Cardiac muscle cell (in vitro differentiated cells and primary cell): ENCODE measurements around the gene SUFU. TPM values are rescaled to one million over a fixed set of nuclear protein-coding genes. Genes with fewer than 3 reads are reported as not detected.

Source experiments
- DNase-seq, 2 donors: peaks; one replicate each; pipeline versions ENCODE4 v3.0.0 to v3.0.0-alpha.2; 2010 to 2017; ENCODE audit warnings: low read depth in 1 of 2, low spot score in 1 of 2
- H3K27ac ChIP-seq: fragments of 200-600 bp; sonication (generic); 2 replicates; pipeline ENCODE4 v1.5.1; 2016
- H3K27me3 ChIP-seq: fragments of 200-600 bp; sonication (generic); 2 replicates; pipeline ENCODE4 v1.6.0; 2016; ENCODE audit warnings: control low read depth
- H3K36me3 ChIP-seq: fragments of 200-600 bp; sonication (generic); 2 replicates; pipeline ENCODE4 v1.5.1; 2016; ENCODE audit warnings: control low read depth
- H3K4me1 ChIP-seq: fragments of 200-600 bp; sonication (generic); 2 replicates; pipeline ENCODE4 v1.8.1; 2017; ENCODE audit warnings: low read depth, mild to moderate bottlenecking, mixed run types
- H3K4me3 ChIP-seq: fragments of 200-600 bp; sonication (generic); 2 replicates; pipeline ENCODE4 v1.5.1; 2016; ENCODE audit warnings: mild to moderate bottlenecking
- H3K9me3 ChIP-seq: fragments of 200-600 bp; sonication (generic); 2 replicates; pipeline ENCODE4 v1.5.1; 2017; ENCODE audit warnings: low read depth, mild to moderate bottlenecking, control low read depth
- polyA plus RNA-seq: library from polyadenylated mRNA; unstranded; fragments of >200 nt; fragmentation: Nextera tagmentation; extraction: Ambion mirVana; gene quantifications from 2 replicates; pipeline ENCODE4 v1.2.1, GENCODE V29; 2016
- total RNA-seq: library from RNA; depleted of rRNA; stranded (reverse); fragments of >200 nt; gene quantifications from 2 replicates; pipeline ENCODE4 v1.2.3, GENCODE V29; 2016
- TF ChIP-seq, protein P1 (sequence below): IDR thresholded peaks from 2 replicates; pipeline ENCODE4 v1.5.1; 2012; ENCODE audit warnings: low read depth, mild to moderate bottlenecking, low read length

The SUFU gene
- total and polyA plus RNA-seq, 2 experiments from 2014 or later: 14.2 to 18.4 TPM

DNA sequence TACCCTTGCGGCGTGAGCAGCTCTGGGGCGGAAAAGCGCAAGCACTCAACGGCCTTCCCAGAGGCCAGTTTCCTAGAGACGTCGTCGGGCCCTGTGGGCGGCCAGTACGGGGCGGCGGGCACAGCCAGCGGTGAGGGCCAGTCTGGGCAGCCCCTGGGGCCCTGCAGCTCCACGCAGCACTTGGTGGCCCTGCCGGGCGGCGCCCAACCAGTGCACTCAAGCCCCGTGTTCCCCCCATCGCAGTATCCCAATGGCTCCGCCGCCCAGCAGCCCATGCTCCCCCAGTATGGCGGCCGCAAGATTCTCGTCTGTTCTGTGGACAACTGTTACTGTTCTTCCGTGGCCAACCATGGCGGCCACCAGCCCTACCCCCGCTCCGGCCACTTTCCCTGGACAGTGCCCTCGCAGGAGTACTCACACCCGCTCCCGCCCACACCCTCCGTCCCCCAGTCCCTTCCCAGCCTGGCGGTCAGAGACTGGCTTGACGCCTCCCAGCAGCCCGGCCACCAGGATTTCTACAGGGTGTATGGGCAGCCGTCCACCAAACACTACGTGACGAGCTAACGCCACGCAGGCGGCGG is 153.1 kb downstream of the SUFU start:
- Histone ChIP-seq H3K27ac (peak overlapping the region; percentile 48), H3K36me3 (peaks cover 40% of the 10 kb centered on the region), H3K9me3 (no peaks in the 10 kb centered on the region), H3K27me3 (no peaks in the 10 kb centered on the region), H3K4me3 (no peak overlapping the region), H3K4me1 (peaks cover 3% of the 10 kb centered on the region)
- no peak for DNase-seq
- TF ChIP-seq, protein P1, sequence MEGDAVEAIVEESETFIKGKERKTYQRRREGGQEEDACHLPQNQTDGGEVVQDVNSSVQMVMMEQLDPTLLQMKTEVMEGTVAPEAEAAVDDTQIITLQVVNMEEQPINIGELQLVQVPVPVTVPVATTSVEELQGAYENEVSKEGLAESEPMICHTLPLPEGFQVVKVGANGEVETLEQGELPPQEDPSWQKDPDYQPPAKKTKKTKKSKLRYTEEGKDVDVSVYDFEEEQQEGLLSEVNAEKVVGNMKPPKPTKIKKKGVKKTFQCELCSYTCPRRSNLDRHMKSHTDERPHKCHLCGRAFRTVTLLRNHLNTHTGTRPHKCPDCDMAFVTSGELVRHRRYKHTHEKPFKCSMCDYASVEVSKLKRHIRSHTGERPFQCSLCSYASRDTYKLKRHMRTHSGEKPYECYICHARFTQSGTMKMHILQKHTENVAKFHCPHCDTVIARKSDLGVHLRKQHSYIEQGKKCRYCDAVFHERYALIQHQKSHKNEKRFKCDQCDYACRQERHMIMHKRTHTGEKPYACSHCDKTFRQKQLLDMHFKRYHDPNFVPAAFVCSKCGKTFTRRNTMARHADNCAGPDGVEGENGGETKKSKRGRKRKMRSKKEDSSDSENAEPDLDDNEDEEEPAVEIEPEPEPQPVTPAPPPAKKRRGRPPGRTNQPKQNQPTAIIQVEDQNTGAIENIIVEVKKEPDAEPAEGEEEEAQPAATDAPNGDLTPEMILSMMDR: no peak

- TF ChIP-seq, protein P1: no peak
- peaks cover 40% of the 10 kb centered on the region for H3K36me3 ChIP-seq
- peak overlapping the region; percentile 48 for H3K27ac ChIP-seq
- peaks cover 3% of the 10 kb centered on the region for H3K4me1 ChIP-seq
- no peaks in the 10 kb centered on the region for H3K27me3 ChIP-seq
- no peaks in the 10 kb centered on the region for H3K9me3 ChIP-seq
- H3K4me3 ChIP-seq: no peak overlapping the region
- no peak for DNase-seq
These were observed 153.7 kb downstream of the SUFU start for GRCh38 chr10:102657451-102657850.

GRCh38 chr10:102657984-102658724 is 154.4 kb downstream of the SUFU start:
- Histone ChIP-seq H3K27ac (peak overlapping the region; percentile 48), H3K27me3 (no peaks in the 10 kb centered on the region), H3K4me1 (peaks cover 3% of the 10 kb centered on the region), H3K4me3 (no peak overlapping the region), H3K36me3 (peaks cover 37% of the 10 kb centered on the region), H3K9me3 (no peaks in the 10 kb centered on the region)
- TF ChIP-seq, protein P1: no peak
- peak in 1 of 2 donors; percentile 71 for DNase-seq

- DNase-seq: no peak
- H3K4me3 ChIP-seq: no peak overlapping the region
- peak overlapping the region; percentile 34 for H3K27ac ChIP-seq
- no peaks in the 10 kb centered on the region for H3K9me3 ChIP-seq
- TF ChIP-seq, protein P1: no peak
- H3K4me1 ChIP-seq: peaks cover 3% of the 10 kb centered on the region
- H3K36me3 ChIP-seq: peaks cover 33% of the 10 kb centered on the region
- H3K27me3 ChIP-seq: no peaks in the 10 kb centered on the region
These were observed 155.0 kb downstream of the SUFU start for GRCh38 chr10:102658802-102659201.

DNA sequence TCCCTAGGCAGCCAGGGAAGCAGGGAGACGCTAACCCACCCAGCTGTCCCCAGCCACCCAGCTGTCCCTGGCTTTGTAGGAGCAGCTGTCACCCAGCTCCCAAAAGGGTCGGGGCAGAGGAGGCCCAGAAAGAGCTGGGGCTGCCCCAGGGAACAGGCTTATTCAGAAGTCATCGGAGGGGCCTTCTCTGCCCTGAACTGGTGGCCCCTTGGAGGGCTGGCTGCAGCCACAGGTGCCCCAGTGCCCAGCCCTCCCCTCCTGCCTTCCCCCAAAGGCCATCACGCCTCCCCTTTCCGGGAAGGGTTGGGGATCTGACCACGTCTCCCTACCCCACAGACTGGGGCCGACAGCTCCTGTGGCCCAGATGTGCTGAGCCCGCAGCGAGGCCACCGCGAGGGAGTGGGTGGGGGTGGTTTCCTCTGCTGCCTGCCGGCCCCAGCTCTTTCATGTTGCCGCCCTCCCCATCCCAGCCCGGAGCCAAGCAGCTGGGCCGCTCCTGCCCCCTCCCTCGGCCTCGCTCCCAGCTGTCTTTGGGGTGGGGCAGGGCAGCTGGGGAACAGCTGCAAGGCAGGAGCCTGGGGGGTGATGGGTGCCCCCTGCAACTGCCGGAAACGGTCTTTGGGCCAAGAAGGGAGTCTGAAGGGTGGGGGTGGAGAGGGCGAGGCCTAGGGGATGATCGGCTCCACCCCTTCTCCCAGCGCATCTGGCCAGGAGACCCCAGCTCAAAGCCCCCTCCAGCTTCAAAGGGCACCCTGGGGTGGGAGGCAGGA is 157.3 kb downstream of the SUFU start:
- DNase-seq: peak in 1 of 2 donors; percentile 81
- Histone ChIP-seq H3K9me3 (no peaks in the 10 kb centered on the region), H3K27me3 (no peaks in the 10 kb centered on the region), H3K27ac (peak overlapping the region; percentile 38), H3K4me1 (peaks cover 3% of the 10 kb centered on the region), H3K36me3 (peaks cover 14% of the 10 kb centered on the region), H3K4me3 (no peak overlapping the region)
- TF ChIP-seq, protein P1: no peak
